GM10847 (cell line): Measurements from ENCODE around the gene ARHGAP12.
A peak's percentile ranks its signal among the peaks of the same experiment; 100 is the strongest.

Experiments
- POLR2A ChIP-seq: IDR thresholded peaks from 2 replicates; pipeline ENCODE4 v1.6.1; 2011; ENCODE audit not compliant: insufficient read length; ENCODE audit errors: extremely low read depth

ARHGAP12 gene

GRCh38 chr10:31928549-31929260 is at the start of gene ARHGAP12:
Gene ARHGAP12 (minus strand): TSS chr10:31928831. CDS start chr10:31908855, 19,976 bp downstream.
- TF ChIP-seq POLR2A, result peak; percentile 74

- no peak for TF ChIP-seq POLR2A
Observed at GRCh38 chr10:31978156-31978483, 49.5 kb upstream of the ARHGAP12 start.

- TF ChIP-seq POLR2A, result no peak
Observed at GRCh38 chr10:31977440-31978155, 49.0 kb upstream of the ARHGAP12 start.

GRCh38 chr10:31975157-31975765 is 46.6 kb upstream of the ARHGAP12 start:
- no peak for TF ChIP-seq POLR2A

- TF ChIP-seq POLR2A, result no peak
Observed at GRCh38 chr10:31974434-31975124, 45.9 kb upstream of the ARHGAP12 start.

GRCh38 chr10:31972519-31973041 is 43.9 kb upstream of the ARHGAP12 start:
- TF ChIP-seq POLR2A, result no peak

GRCh38 chr10:31963589-31963980 is 35.0 kb upstream of the ARHGAP12 start:
- TF ChIP-seq POLR2A, result no peak

- TF ChIP-seq POLR2A, result no peak
Observed at GRCh38 chr10:31962826-31963588, 34.4 kb upstream of the ARHGAP12 start.

GRCh38 chr10:31961277-31962074 is 32.8 kb upstream of the ARHGAP12 start:
- no peak for TF ChIP-seq POLR2A

- TF ChIP-seq POLR2A, result no peak
Observed at GRCh38 chr10:31959461-31960173, 31.0 kb upstream of the ARHGAP12 start.

- no peak for TF ChIP-seq POLR2A
Observed at GRCh38 chr10:31958856-31959255, 30.2 kb upstream of the ARHGAP12 start.

GRCh38 chr10:31956200-31956946 is 27.7 kb upstream of the ARHGAP12 start:
- no peak for TF ChIP-seq POLR2A
